ENCODE measurements around the gene HNF1B.

DNA sequence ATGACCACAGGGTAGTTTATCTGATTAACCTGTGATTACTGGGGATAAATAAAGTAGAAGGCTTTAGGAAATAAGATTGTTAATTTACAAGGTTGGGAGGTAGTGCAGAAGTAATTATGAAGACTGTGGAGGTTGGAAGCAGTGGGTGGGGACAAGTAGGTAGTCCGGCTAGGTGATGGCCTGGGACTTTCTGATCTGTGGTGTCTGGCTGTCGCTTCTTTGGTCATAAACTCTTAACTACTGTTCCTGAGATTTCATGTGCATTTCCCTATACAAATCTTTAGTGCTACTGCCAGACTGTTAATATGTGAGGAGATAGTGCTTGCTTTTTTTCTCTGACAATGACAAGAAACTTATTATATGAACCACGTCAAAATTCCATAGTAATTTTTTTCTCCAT lies 19.5 kb upstream of the HNF1B start:
- no peak for TF ChIP-seq CTCF (IDR thresholded peaks at IDR 0.05 in 4 of 5, conservative IDR thresholded peaks at IDR 0.05 in 1 of 5)
- no peak for TF ChIP-seq POLR2A (IDR thresholded peaks at IDR 0.05)

Data from gastrocnemius medialis (tissue), 4 donors.